PC-9 (cell line): ENCODE data around the gene RNF11. TPM values are rescaled to one million over a fixed set of nuclear protein-coding genes. Genes with fewer than 3 reads are reported as not detected.

Source experiments
- BruUV-seq: library from RNA; stranded (reverse); fragments of 400-500 nt; replicated peaks from 2 replicates; lab custom pipeline; 2021; lab: Mats Ljungman, UMichigan
- CTCF ChIA-PET: fragments of 300-600 bp; sonication (Branson Sonifier 250); formaldehyde crosslinking; loops from one replicate; lab custom pipeline; 2022; ENCODE audit warnings: antibody characterized with exemption; lab: Charles Lee
- POLR2A ChIA-PET: fragments of 300-600 bp; sonication (Branson Sonifier 250); formaldehyde crosslinking; loops from one replicate; lab custom pipeline; 2022; ENCODE audit warnings: antibody characterized with exemption; ENCODE audit not compliant: unreplicated experiment; lab: Charles Lee
- DNase-seq, 2 experiments: peaks; one replicate each; pipeline versions ENCODE4 v3.0.0 to v3.0.0-alpha.2; 2015 to 2022; ENCODE audit warnings: mixed read lengths in 1 of 2
- H2AFZ ChIP-seq: fragments of 200-600 bp; sonication (generic); 2 replicates; pipeline ENCODE4 v1.8.1; 2017; ENCODE audit warnings: antibody characterized with exemption
- H3F3A ChIP-seq: fragments of 200-600 bp; sonication (generic); 2 replicates; pipeline ENCODE4 v1.8.1; 2017; ENCODE audit warnings: antibody characterized with exemption, mild to moderate bottlenecking, low read depth; ENCODE audit not compliant: insufficient read depth
- H3K27ac ChIP-seq: fragments of 200-600 bp; sonication (generic); 2 replicates; pipeline ENCODE4 v1.6.1; 2016; ENCODE audit warnings: mixed run types
- H3K27me3 ChIP-seq: fragments of 200-600 bp; sonication (generic); 2 replicates; pipeline ENCODE4 v1.6.1; 2016; ENCODE audit warnings: low read depth, mixed run types; ENCODE audit not compliant: insufficient read depth
- H3K36me3 ChIP-seq: fragments of 200-600 bp; sonication (generic); 2 replicates; pipeline ENCODE4 v1.6.1; 2016; ENCODE audit warnings: low read depth, mixed run types
- H3K4me1 ChIP-seq: fragments of 200-600 bp; sonication (generic); replicated peaks from 2 replicates; pipeline ENCODE4 v1.6.1; 2016; ENCODE audit warnings: mixed run types; ENCODE audit not compliant: insufficient read depth
- H3K4me2 ChIP-seq: fragments of 200-600 bp; sonication (generic); 2 replicates; pipeline ENCODE4 v1.6.1; 2017; ENCODE audit warnings: mixed run types
- H3K4me3 ChIP-seq: fragments of 200-600 bp; sonication (generic); 2 replicates; pipeline ENCODE4 v1.6.1; 2016; ENCODE audit warnings: mixed run types
- H3K79me2 ChIP-seq: fragments of 200-600 bp; sonication (generic); 2 replicates; pipeline ENCODE4 v1.6.1; 2017; ENCODE audit warnings: low read depth, mixed run types
- H3K9me2 ChIP-seq: fragments of 200-600 bp; sonication (generic); 2 replicates; pipeline ENCODE4 v1.8.1; 2017; ENCODE audit warnings: mild to moderate bottlenecking; ENCODE audit not compliant: insufficient read depth
- H3K9me3 ChIP-seq: fragments of 200-600 bp; sonication (generic); 2 replicates; pipeline ENCODE4 v1.8.1; 2016; ENCODE audit warnings: low read depth; ENCODE audit not compliant: insufficient read depth
- H4K20me1 ChIP-seq: fragments of 200-600 bp; sonication (generic); 2 replicates; pipeline ENCODE4 v1.8.1; 2017; ENCODE audit not compliant: insufficient read depth
- EZH2 ChIP-seq: fragments of 200-600 bp; sonication (generic); IDR thresholded peaks from 2 replicates; pipeline ENCODE4 v1.8.0; 2017; ENCODE audit warnings: antibody characterized with exemption, low read depth
- intact Hi-C: fragments of 100-400 bp; cut with micrococcal nuclease; formaldehyde crosslinking; loops from one replicate; pipeline ENCODE4 v1.10.0; 2022; ENCODE audit not compliant: unreplicated experiment
- total RNA-seq: library from RNA; stranded (reverse); gene quantifications from 2 replicates; pipeline ENCODE4 v1.2.3, GENCODE V29; 2021
- TF ChIP-seq, protein P1 (sequence below): fragments of 200-600 bp; sonication (generic); conservative IDR thresholded peaks from 2 replicates; pipeline ENCODE4 v1.6.1; 2017; ENCODE audit warnings: mixed run types, antibody characterized with exemption, mild to moderate bottlenecking, moderate library complexity

The RNF11 gene
- total RNA-seq, 1 experiment from 2014 or later = 73.2 TPM

- H3K9me2 ChIP-seq = no peaks in the 10 kb centered on the region
- H4K20me1 ChIP-seq = no peaks in the 10 kb centered on the region
- H3K79me2 ChIP-seq = no peaks in the 10 kb centered on the region
- no peaks in the 10 kb centered on the region for H3K9me3 ChIP-seq
- H3K4me1 ChIP-seq = no peaks in the 10 kb centered on the region; the same call in 1 of the 2 replicates
- ChIA-PET CTCF (interaction anchor here (0.7 to 1.3 kb wide), 5 partner anchors 34 to 431 kb away, joined by 3 to 4 read pairs (median 3); no protein-coding TSS in a partner anchor), POLR2A (interaction anchor here (0.6 kb wide), 1 partner anchor 37 kb away, joined by 4 read pairs; no protein-coding TSS in a partner anchor)
- no peak overlapping the region for H3K27ac ChIP-seq
- H3K27me3 ChIP-seq = no peaks in the 10 kb centered on the region
- peak overlapping the region; percentile 74; the same call in 1 of the 2 replicates for H3K4me2 ChIP-seq
- H3K36me3 ChIP-seq = no peaks in the 10 kb centered on the region
- no peak for DNase-seq
- no TSS peak for BruUV-seq
- H3K4me3 ChIP-seq = no peak overlapping the region
- peaks cover 5% of the 10 kb centered on the region; the same call in 1 of the 2 replicates for H3F3A ChIP-seq
- intact Hi-C loops = loop anchor here (2.0 to 10.0 kb wide), 2 partner anchors 61 to 523 kb away; partner anchors contain the start of gene RNF11
- TF ChIP-seq EZH2 = no peak
- TF ChIP-seq, protein P1, sequence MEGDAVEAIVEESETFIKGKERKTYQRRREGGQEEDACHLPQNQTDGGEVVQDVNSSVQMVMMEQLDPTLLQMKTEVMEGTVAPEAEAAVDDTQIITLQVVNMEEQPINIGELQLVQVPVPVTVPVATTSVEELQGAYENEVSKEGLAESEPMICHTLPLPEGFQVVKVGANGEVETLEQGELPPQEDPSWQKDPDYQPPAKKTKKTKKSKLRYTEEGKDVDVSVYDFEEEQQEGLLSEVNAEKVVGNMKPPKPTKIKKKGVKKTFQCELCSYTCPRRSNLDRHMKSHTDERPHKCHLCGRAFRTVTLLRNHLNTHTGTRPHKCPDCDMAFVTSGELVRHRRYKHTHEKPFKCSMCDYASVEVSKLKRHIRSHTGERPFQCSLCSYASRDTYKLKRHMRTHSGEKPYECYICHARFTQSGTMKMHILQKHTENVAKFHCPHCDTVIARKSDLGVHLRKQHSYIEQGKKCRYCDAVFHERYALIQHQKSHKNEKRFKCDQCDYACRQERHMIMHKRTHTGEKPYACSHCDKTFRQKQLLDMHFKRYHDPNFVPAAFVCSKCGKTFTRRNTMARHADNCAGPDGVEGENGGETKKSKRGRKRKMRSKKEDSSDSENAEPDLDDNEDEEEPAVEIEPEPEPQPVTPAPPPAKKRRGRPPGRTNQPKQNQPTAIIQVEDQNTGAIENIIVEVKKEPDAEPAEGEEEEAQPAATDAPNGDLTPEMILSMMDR = no peak
- H2AFZ ChIP-seq = peak overlapping the region; percentile 86
Observed at GRCh38 chr1:51297401-51298321, 61.6 kb downstream of the RNF11 start.

DNA sequence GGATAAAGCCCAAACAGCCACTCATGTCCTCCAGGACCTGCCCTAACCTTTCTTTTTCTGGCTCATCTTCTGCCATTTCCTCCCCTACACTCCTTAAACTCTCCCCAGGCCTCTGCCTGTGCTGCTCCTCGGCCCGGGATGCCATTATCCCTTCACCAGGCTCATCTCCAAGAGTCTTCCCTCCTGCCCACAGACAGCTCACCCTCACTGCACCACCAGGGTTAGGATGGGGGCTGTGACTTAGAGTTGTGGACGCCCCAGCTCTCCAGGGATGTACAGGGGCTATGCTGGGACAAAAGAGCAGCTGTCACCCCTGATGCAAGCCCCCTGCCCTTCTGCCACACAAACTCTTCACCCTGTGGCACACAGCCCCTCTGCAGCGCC, 62.2 kb downstream of the RNF11 start:
- Histone ChIP-seq H2AFZ (no peak overlapping the region), H4K20me1 (no peaks in the 10 kb centered on the region), H3K4me1 (no peaks in the 10 kb centered on the region; the same call in 1 of the 2 replicates), H3K79me2 (no peaks in the 10 kb centered on the region), H3K27ac (no peak overlapping the region), H3K9me2 (no peaks in the 10 kb centered on the region), H3K36me3 (no peaks in the 10 kb centered on the region), H3K9me3 (no peaks in the 10 kb centered on the region), H3K4me3 (no peak overlapping the region), H3F3A (peaks cover 5% of the 10 kb centered on the region; the same call in 1 of the 2 replicates), H3K4me2 (no peak overlapping the region), H3K27me3 (no peaks in the 10 kb centered on the region)
- intact Hi-C loops = loop anchor here (10.0 kb wide), 1 partner anchor 524 kb away; no protein-coding TSS in a partner anchor
- TF ChIP-seq, protein P1 = no peak
- no peak for TF ChIP-seq EZH2
- DNase-seq = no peak
- BruUV-seq = no TSS peak
- ChIA-PET CTCF (no interaction called here), POLR2A (no interaction called here)

GRCh38 chr1:51299185-51299885, 63.3 kb downstream of the RNF11 start:
- Histone ChIP-seq H3K9me2 (no peaks in the 10 kb centered on the region), H3K79me2 (no peaks in the 10 kb centered on the region), H4K20me1 (no peaks in the 10 kb centered on the region), H3K9me3 (no peaks in the 10 kb centered on the region), H3K4me3 (no peak overlapping the region), H3K4me2 (no peak overlapping the region), H3K27ac (no peak overlapping the region), H3K4me1 (no peaks in the 10 kb centered on the region; the same call in 1 of the 2 replicates), H3K27me3 (no peaks in the 10 kb centered on the region), H3F3A (peaks cover 5% of the 10 kb centered on the region; the same call in 1 of the 2 replicates), H3K36me3 (no peaks in the 10 kb centered on the region), H2AFZ (no peak overlapping the region)
- no peak for DNase-seq
- BruUV-seq = no TSS peak
- CTCF ChIA-PET = no interaction called here
- POLR2A ChIA-PET = no interaction called here
- intact Hi-C loops = loop anchor here (10.0 kb wide), 1 partner anchor 525 kb away; no protein-coding TSS in a partner anchor
- TF ChIP-seq EZH2 = no peak
- TF ChIP-seq, protein P1 = no peak
